ENCODE data around the gene ABCA7. TPM values are rescaled to one million over a fixed set of nuclear protein-coding genes. Genes with fewer than 3 reads are reported as not detected.

The ABCA7 gene
- total and polyA plus RNA-seq, 3 donors from 2014 or later, result 7.3 to 14.6 (median 12.1) TPM

- no peaks in the 10 kb centered on the region for H3K9me3 ChIP-seq
- WGBS, 2 donors, result 51 to 60% methylated on average over 3 of the region's 3 CpGs
- no peaks in the 10 kb centered on the region for H3K27me3 ChIP-seq
- peaks cover 7% of the 10 kb centered on the region for H3K4me1 ChIP-seq
- H3K27ac ChIP-seq, result no peak overlapping the region
- DNase-seq, result no peak
- no peak overlapping the region for H3K4me3 ChIP-seq
- H3K36me3 ChIP-seq (ENCODE audit: low read depth, missing control alignments), result no peaks in the 10 kb centered on the region
- TF ChIP-seq POLR2A (IDR thresholded peaks at IDR 0.05) (no peak), CTCF (IDR thresholded peaks at IDR 0.05) (no peak)
- intact Hi-C loops (cut with DNase I; ENCODE audit: low total_unique reads), result no loop called here
Observed at GRCh38 chr19:999379-999719, 40.6 kb upstream of the ABCA7 start.

DNA sequence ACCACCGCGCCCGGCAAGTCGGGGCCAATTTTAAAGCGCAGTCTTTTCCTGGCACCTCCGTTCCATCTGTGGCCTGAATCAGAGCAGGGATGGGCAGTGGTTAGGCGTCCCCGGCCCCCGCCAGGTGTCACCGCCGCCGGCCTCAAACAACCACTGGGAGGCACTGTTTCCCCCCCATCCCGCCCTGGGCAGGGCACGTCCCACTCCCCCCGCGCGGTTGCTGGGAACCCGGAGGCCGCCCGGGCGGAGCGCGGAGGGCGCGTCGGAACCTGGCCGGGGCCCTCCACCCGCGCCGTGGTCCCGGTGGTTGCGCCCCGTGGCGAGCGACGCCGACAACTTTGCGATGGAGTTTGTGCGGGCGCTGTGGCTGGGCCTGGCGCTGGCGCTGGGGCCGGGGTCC is 39.8 kb upstream of the ABCA7 start, which contains the start of gene GRIN3B:
GRIN3B (plus strand) TSS at position 325 of the 400 bp plus-strand sequence; CDS start at position 344, 19 bp downstream.
- Histone ChIP-seq H3K36me3 (ENCODE audit: low read depth, missing control alignments) (no peaks in the 10 kb centered on the region), H3K27ac (no peak within 1 kb of the TSS), H3K9me3 (no peaks in the 10 kb centered on the region), H3K4me1 (peaks cover 7% of the 10 kb centered on the region), H3K27me3 (no peaks in the 10 kb centered on the region), H3K4me3 (no peak within 1 kb of the TSS)
- DNase-seq, result peak; percentile 67
- TF ChIP-seq POLR2A (IDR thresholded peaks at IDR 0.05) (no peak), CTCF (IDR thresholded peaks at IDR 0.05) (peak in 2 of 3 experiments; percentile 24 to 25)
- intact Hi-C loops (cut with DNase I; ENCODE audit: low total_unique reads), result no loop called here
- WGBS, 2 donors, result 5 to 6% methylated on average over 7 to 13 of the region's 43 CpGs

DNA sequence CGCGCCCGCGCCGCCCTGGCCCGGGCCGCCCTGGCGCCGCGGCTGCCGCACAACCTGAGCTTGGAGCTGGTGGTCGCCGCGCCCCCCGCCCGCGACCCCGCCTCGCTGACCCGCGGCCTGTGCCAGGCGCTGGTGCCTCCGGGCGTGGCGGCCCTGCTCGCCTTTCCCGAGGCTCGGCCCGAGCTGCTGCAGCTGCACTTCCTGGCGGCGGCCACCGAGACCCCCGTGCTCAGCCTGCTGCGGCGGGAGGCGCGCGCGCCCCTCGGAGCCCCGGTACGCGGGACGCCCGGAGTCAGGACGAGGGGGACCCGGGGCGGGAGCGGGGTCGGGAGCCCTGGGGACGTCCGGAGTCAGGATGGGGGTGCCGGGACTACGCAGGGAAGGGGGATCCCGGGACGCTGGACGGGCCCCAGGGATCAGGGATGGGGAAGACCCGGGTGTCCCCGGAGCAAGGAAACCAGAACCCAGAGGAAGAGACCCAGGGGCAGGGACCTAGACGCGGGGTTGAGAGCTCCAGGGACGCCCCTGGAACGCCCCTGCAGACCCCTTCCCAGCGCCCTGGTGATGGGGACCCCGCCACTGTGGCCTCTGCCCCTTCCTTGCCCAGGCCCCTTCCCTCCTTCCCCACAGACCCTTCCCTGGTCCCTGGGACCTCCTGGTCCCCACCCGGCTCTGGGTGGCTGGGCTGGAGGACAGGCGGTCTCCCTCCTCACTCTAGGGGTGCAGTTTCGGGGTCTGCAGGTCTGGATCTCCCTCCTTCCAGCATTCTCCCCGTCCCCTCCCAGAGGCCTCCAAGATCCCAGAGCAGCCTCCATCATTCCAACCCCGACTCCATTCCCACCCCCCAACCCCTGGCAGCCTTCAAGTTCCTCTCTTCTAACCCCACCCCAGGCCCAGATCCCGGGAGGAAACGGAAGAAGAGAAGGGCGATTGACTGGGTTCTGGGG is 39.0 kb upstream of the ABCA7 start:
- no peaks in the 10 kb centered on the region for H3K36me3 ChIP-seq (ENCODE audit: low read depth, missing control alignments)
- no peak overlapping the region for H3K27ac ChIP-seq
- H3K4me1 ChIP-seq, result peaks cover 7% of the 10 kb centered on the region
- DNase-seq, result no peak
- H3K27me3 ChIP-seq, result no peaks in the 10 kb centered on the region
- 4 to 6% methylated on average over 11 to 34 of the region's 73 CpGs for WGBS, 2 donors
- no peaks in the 10 kb centered on the region for H3K9me3 ChIP-seq
- no peak overlapping the region for H3K4me3 ChIP-seq
- TF ChIP-seq POLR2A (IDR thresholded peaks at IDR 0.05), result no peak
- no peak for TF ChIP-seq CTCF (IDR thresholded peaks at IDR 0.05)
- intact Hi-C loops (cut with DNase I; ENCODE audit: low total_unique reads), result no loop called here

DNA sequence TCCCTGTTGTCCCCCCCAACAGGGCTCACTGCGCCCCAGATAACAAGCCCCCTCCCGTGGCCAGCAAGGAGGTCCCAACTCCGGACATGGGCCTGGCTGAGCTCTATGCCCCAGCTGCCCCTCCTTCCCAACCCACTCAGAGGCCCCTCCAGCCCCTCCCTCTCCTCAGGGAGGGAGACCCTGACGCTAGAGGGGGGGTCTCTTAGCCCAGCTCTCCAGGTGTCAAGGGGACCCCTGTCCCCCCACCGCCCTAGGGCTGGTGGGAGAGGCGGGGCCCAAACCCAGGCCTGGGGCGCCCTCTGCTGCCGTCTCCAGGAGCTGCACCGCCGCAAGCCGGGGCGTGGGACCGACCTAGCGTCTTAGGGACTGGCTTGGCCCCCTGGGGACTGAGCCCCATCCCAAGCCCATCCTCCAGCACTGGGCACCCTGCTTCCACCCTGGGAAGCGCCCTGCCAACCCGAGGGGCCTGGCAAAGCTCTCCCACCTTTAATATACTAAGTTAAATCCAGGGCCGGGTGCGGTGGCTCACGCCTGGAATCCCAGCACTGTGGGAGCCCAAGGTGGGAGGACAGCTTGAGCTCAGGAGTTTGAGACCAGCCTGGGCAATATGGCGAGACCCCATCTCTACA is 38.3 kb upstream of the ABCA7 start:
- H3K27ac ChIP-seq, result no peak overlapping the region
- intact Hi-C loops (cut with DNase I; ENCODE audit: low total_unique reads), result no loop called here
- WGBS, 2 donors, result 4 to 13% methylated on average over 8 to 18 of the region's 20 CpGs
- peak; percentile 65 for DNase-seq
- no peaks in the 10 kb centered on the region for H3K27me3 ChIP-seq
- TF ChIP-seq CTCF (IDR thresholded peaks at IDR 0.05), result peak; percentile 69 to 88 (median 86)
- TF ChIP-seq POLR2A (IDR thresholded peaks at IDR 0.05), result no peak
- no peaks in the 10 kb centered on the region for H3K36me3 ChIP-seq (ENCODE audit: low read depth, missing control alignments)
- H3K4me1 ChIP-seq, result no peaks in the 10 kb centered on the region
- H3K9me3 ChIP-seq, result no peaks in the 10 kb centered on the region
- H3K4me3 ChIP-seq, result no peak overlapping the region

Data from testis (tissue), 3 donors.